IMR-90 (cell line): ENCODE data around the gene CAP2. TPM values are rescaled to one million over a fixed set of nuclear protein-coding genes. Genes with fewer than 3 reads are reported as not detected.

ENCODE experiments used
- ATAC-seq: fragments of 200-7000 bp; cut with Tn5 transposase; 2 replicates; pipeline ENCODE4 v1.9.1; 2020; ENCODE audit warnings: low read depth, mild to moderate bottlenecking, moderate library complexity
- BruUV-seq: library from RNA; stranded (reverse); fragments of 400-500 nt; replicated peaks from 2 replicates; lab custom pipeline; 2021; lab: Mats Ljungman, UMichigan
- CTCF ChIA-PET: fragments of 300-600 bp; formaldehyde crosslinking; extraction: SDS; loops from one replicate; lab custom pipeline; 2021; ENCODE audit warnings: antibody characterized with exemption; lab: Yijun Ruan, JAX
- POLR2A ChIA-PET: fragments of 300-600 bp; sonication (Branson Sonifier 250); formaldehyde crosslinking; loops from one replicate; lab custom pipeline; 2022; ENCODE audit warnings: antibody characterized with exemption; ENCODE audit not compliant: unreplicated experiment; lab: Charles Lee
- DNase-seq: peaks from one replicate; pipeline ENCODE4 v3.0.0; 2013
- H2AFZ ChIP-seq: replicated peaks from 2 replicates; pipeline ENCODE3; 2013; ENCODE audit warnings: low read length, mild to moderate bottlenecking; ENCODE audit not compliant: poor library complexity
- H2AK5ac ChIP-seq: 2 replicates; pipeline ENCODE4 v1.6.1; 2013; ENCODE audit warnings: low read depth, low read length, inconsistent platforms
- H2AK9ac ChIP-seq: replicated peaks from 2 replicates; pipeline ENCODE3; 2013; ENCODE audit warnings: mild to moderate bottlenecking, low read depth, low read length, moderate library complexity; ENCODE audit not compliant: poor library complexity
- H2BK120ac ChIP-seq: 2 replicates; pipeline ENCODE4 v1.6.1; 2013; ENCODE audit warnings: low read depth, low read length, inconsistent platforms
- H2BK15ac ChIP-seq: 3 replicates; pipeline ENCODE4 v1.6.1; 2013; ENCODE audit warnings: low read depth, low read length, inconsistent platforms
- H2BK20ac ChIP-seq: 2 replicates; pipeline ENCODE4 v1.6.1; 2013; ENCODE audit warnings: low read depth, mild to moderate bottlenecking, inconsistent platforms, low read length, moderate library complexity
- H2BK5ac ChIP-seq: 2 replicates; pipeline ENCODE4 v1.6.1; 2013; ENCODE audit warnings: mild to moderate bottlenecking, low read depth, low read length, inconsistent platforms; ENCODE audit not compliant: poor library complexity, severe bottlenecking
- H3K14ac ChIP-seq: replicated peaks from 2 replicates; pipeline ENCODE4 v1.6.1; 2013; ENCODE audit warnings: low read depth, low read length, inconsistent platforms
- H3K18ac ChIP-seq: 2 replicates; pipeline ENCODE4 v1.6.1; 2013; ENCODE audit warnings: low read depth, low read length, control low read depth
- H3K23ac ChIP-seq: 2 replicates; pipeline ENCODE4 v1.6.1; 2013; ENCODE audit warnings: low read depth, low read length, inconsistent platforms
- H3K27ac ChIP-seq: 2 replicates; pipeline ENCODE4 v1.5.1; 2013; ENCODE audit warnings: mild to moderate bottlenecking, control low read depth, low read length; ENCODE audit not compliant: insufficient read depth
- H3K27me3 ChIP-seq: 2 replicates; pipeline ENCODE4 v1.6.1; 2013; ENCODE audit warnings: low read length; ENCODE audit not compliant: control insufficient read depth, insufficient read depth
- H3K36me3 ChIP-seq: 2 replicates; pipeline ENCODE4 v1.6.1; 2013; ENCODE audit warnings: low read length, mixed read lengths; ENCODE audit not compliant: control insufficient read depth, insufficient read depth
- H3K4ac ChIP-seq: 2 replicates; pipeline ENCODE4 v1.6.1; 2013; ENCODE audit warnings: low read depth, low read length, inconsistent platforms
- H3K4me1 ChIP-seq: 2 replicates; pipeline ENCODE4 v1.6.1; 2013; ENCODE audit warnings: low read length, mixed read lengths; ENCODE audit not compliant: control insufficient read depth, insufficient read depth
- H3K4me2 ChIP-seq: 2 replicates; pipeline ENCODE4 v1.6.1; 2013; ENCODE audit warnings: low read depth, mild to moderate bottlenecking, control low read depth, low read length, moderate library complexity
- H3K4me3 ChIP-seq: 2 replicates; pipeline ENCODE4 v1.5.1; 2013; ENCODE audit warnings: low read depth, mild to moderate bottlenecking, control low read depth, low read length, moderate library complexity; ENCODE audit not compliant: insufficient read depth
- H3K56ac ChIP-seq: 2 replicates; pipeline ENCODE4 v1.6.1; 2013; ENCODE audit warnings: low read length, inconsistent platforms; ENCODE audit not compliant: insufficient read depth; ENCODE audit errors: extremely low read depth
- H3K79me1 ChIP-seq, 2 experiments: 2 replicates each; pipeline ENCODE4 v1.6.1; 2013; ENCODE audit warnings: low read length in 2 of 2, inconsistent platforms in 1 of 2, low read depth in 1 of 2
- H3K9ac ChIP-seq: 2 replicates; pipeline ENCODE4 v1.6.1; 2013; ENCODE audit warnings: low read depth, low read length, control low read depth
- H3K9me1 ChIP-seq: 2 replicates; pipeline ENCODE4 v1.6.1; 2013; ENCODE audit warnings: low read length, inconsistent platforms; ENCODE audit not compliant: insufficient read depth
- H3K9me3 ChIP-seq: 2 replicates; pipeline ENCODE4 v1.6.1; 2013; ENCODE audit warnings: low read length; ENCODE audit not compliant: control insufficient read depth, insufficient read depth
- H4K20me1 ChIP-seq: 2 replicates; pipeline ENCODE4 v1.6.1; 2013; ENCODE audit warnings: low read length, inconsistent platforms; ENCODE audit not compliant: insufficient read depth
- H4K5ac ChIP-seq: 2 replicates; pipeline ENCODE4 v1.6.1; 2013; ENCODE audit warnings: mild to moderate bottlenecking, low read depth, low read length, control low read depth
- H4K8ac ChIP-seq, 2 experiments: 2 replicates each; pipeline ENCODE4 v1.6.1; 2013; ENCODE audit warnings: low read depth in 2 of 2, low read length in 2 of 2, control low read depth in 1 of 2, inconsistent platforms in 1 of 2
- H4K91ac ChIP-seq: 2 replicates; pipeline ENCODE4 v1.6.1; 2013; ENCODE audit warnings: low read depth, low read length, inconsistent platforms; ENCODE audit not compliant: insufficient read depth
- BHLHE40 ChIP-seq: fragments of 150-350 bp; IDR thresholded peaks from 2 replicates; pipeline ENCODE4 v1.6.1; 2016; ENCODE audit warnings: mild to moderate bottlenecking, low read depth, low read length
- CEBPB ChIP-seq: IDR thresholded peaks from 2 replicates; pipeline ENCODE4 v1.6.1; 2012; ENCODE audit warnings: low read depth, low read length, improper control_type of control experiment
- MAFK ChIP-seq: IDR thresholded peaks from 2 replicates; pipeline ENCODE4 v1.6.1; 2012; ENCODE audit warnings: low read depth, low read length, improper control_type of control experiment
- NFE2L2 ChIP-seq: fragments of 150-350 bp; IDR thresholded peaks from 2 replicates; pipeline ENCODE4 v1.6.1; 2016; ENCODE audit warnings: low read depth, mild to moderate bottlenecking, low read length
- POLR2A ChIP-seq: IDR thresholded peaks from 2 replicates; pipeline ENCODE4 v1.6.1; 2012; ENCODE audit warnings: mild to moderate bottlenecking, low read depth, low read length
- RAD21 ChIP-seq: IDR thresholded peaks from 2 replicates; pipeline ENCODE4 v1.6.1; 2012; ENCODE audit warnings: low read length, improper control_type of control experiment
- SMC3 ChIP-seq: fragments of 150-350 bp; IDR thresholded peaks from 2 replicates; pipeline ENCODE4 v1.6.1; 2016; ENCODE audit warnings: low read depth, mild to moderate bottlenecking, antibody characterized with exemption, low read length, moderate library complexity
- USF2 ChIP-seq: fragments of 150-350 bp; IDR thresholded peaks from 2 replicates; pipeline ENCODE4 v1.6.1; 2017; ENCODE audit warnings: mild to moderate bottlenecking, antibody characterized with exemption, low read length, low read depth
- WGBS, 2 experiments: methylation state at CpG; one replicate each; pipeline versions ENCODE4 v1.1.5 to v1.1.7; 2013; ENCODE audit warnings: missing lambda C conversion rate in 2 of 2; ENCODE audit not compliant: insufficient read length in 1 of 2; ENCODE audit errors: extremely low coverage in 2 of 2; 5-methylcytosine and 5-hydroxymethylcytosine counted together
- dilution Hi-C: fragments of 300-500 bp; cut with HindIII; formaldehyde crosslinking; loops from one replicate; pipeline ENCODE4 v1.14.3; 2018; ENCODE audit warnings: low sequenced_read_pairs; ENCODE audit not compliant: unreplicated experiment
- in situ Hi-C: fragments of 300-500 bp; cut with MboI; formaldehyde crosslinking; loops from 3 replicates; pipeline ENCODE4 v1.14.3; 2019; ENCODE audit warnings: low sequenced_read_pairs, inconsistent platforms, mixed read lengths
- intact Hi-C: fragments of 100-400 bp; cut with micrococcal nuclease; formaldehyde crosslinking; loops from 2 replicates; pipeline ENCODE4 v1.10.0; 2022
- polyA plus RNA-seq, 3 experiments: library from polyadenylated mRNA; depleted of rRNA; stranded (reverse); fragments of >200 nt; gene quantifications; 2 replicates each; pipeline ENCODE4 v1.2.3, GENCODE V29; 2012; ENCODE audit warnings: low replicate concordance in 1 of 3
- total RNA-seq: library from RNA; depleted of rRNA; stranded (reverse); fragments of >200 nt; gene quantifications from 2 replicates; pipeline ENCODE4 v1.2.3, GENCODE V29; 2012
- TF ChIP-seq, protein P1 (sequence below): fragments of 150-350 bp; IDR thresholded peaks from 2 replicates; pipeline ENCODE4 v1.6.1; 2016; ENCODE audit warnings: low read depth, mild to moderate bottlenecking, low read length, moderate library complexity, borderline replicate concordance
- TF ChIP-seq, protein P2 (sequence below): conservative IDR thresholded peaks from 2 replicates; pipeline ENCODE4 v1.5.1; 2012; ENCODE audit warnings: mild to moderate bottlenecking, low read depth, low read length, improper control_type of control experiment

Gene CAP2
- total and polyA plus RNA-seq, 2 of the 4 experiments (the other 2 are of a cell fraction): 14.5 to 27.5 TPM

DNA sequence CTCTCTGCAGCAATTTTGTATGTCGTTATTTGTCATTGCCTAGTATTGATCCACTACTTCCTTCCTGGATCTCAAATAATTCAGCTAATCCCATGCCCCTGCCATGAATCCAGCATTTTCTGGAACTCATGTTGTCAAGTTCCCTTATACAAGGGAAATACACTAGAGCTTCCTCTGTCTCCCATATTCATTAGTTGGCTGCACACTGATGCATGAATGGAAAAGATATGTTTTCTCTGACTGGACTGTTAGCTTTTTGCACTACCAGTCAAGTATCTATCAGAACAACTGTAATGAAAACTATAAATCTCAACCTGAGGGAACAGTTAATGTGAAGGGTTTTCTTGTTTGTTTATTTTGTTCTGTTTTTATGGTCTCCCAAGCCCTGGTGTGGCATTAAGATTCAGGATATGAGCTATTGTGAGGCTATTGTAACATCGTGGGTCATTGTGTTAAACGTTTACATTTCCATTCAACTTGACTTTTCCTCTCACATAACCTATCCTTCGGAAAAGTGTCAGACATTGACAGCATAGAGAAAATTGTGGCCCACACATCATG is 104.2 kb downstream of the CAP2 start:
- no peak overlapping the region for H3K18ac ChIP-seq
- peaks cover 4% of the 10 kb centered on the region; the same call in 1 of the 2 replicates for H3K36me3 ChIP-seq
- POLR2A ChIA-PET: no interaction called here
- no peak overlapping the region for H2BK20ac ChIP-seq
- no peak overlapping the region for H2BK5ac ChIP-seq
- no peak overlapping the region for H3K27ac ChIP-seq
- no peak overlapping the region for H2BK15ac ChIP-seq
- H2AK5ac ChIP-seq: no peak overlapping the region
- dilution Hi-C loops: no loop called here
- no peak overlapping the region for H2BK120ac ChIP-seq
- CTCF ChIA-PET: no interaction called here
- no TSS peak for BruUV-seq
- peaks cover 10% of the 10 kb centered on the region for H3K9me1 ChIP-seq
- no peak for TF ChIP-seq SMC3
- no peak for TF ChIP-seq USF2
- TF ChIP-seq MAFK: no peak
- TF ChIP-seq POLR2A: no peak
- no peak for TF ChIP-seq CEBPB
- TF ChIP-seq, protein P1, sequence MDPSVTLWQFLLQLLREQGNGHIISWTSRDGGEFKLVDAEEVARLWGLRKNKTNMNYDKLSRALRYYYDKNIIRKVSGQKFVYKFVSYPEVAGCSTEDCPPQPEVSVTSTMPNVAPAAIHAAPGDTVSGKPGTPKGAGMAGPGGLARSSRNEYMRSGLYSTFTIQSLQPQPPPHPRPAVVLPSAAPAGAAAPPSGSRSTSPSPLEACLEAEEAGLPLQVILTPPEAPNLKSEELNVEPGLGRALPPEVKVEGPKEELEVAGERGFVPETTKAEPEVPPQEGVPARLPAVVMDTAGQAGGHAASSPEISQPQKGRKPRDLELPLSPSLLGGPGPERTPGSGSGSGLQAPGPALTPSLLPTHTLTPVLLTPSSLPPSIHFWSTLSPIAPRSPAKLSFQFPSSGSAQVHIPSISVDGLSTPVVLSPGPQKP: no peak
- TF ChIP-seq, protein P2, sequence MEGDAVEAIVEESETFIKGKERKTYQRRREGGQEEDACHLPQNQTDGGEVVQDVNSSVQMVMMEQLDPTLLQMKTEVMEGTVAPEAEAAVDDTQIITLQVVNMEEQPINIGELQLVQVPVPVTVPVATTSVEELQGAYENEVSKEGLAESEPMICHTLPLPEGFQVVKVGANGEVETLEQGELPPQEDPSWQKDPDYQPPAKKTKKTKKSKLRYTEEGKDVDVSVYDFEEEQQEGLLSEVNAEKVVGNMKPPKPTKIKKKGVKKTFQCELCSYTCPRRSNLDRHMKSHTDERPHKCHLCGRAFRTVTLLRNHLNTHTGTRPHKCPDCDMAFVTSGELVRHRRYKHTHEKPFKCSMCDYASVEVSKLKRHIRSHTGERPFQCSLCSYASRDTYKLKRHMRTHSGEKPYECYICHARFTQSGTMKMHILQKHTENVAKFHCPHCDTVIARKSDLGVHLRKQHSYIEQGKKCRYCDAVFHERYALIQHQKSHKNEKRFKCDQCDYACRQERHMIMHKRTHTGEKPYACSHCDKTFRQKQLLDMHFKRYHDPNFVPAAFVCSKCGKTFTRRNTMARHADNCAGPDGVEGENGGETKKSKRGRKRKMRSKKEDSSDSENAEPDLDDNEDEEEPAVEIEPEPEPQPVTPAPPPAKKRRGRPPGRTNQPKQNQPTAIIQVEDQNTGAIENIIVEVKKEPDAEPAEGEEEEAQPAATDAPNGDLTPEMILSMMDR: no peak
- TF ChIP-seq BHLHE40: no peak
- TF ChIP-seq RAD21: no peak
- TF ChIP-seq NFE2L2: no peak
- intact Hi-C loops: no loop called here
- no CpG with 5 or more reads among the region's 4 CpGs for WGBS, 2 experiments
- ATAC-seq (no peak), DNase-seq (no peak)
- H4K20me1 ChIP-seq: no peaks in the 10 kb centered on the region
- no peak overlapping the region for H3K23ac ChIP-seq
- no peaks in the 10 kb centered on the region for H3K27me3 ChIP-seq
- H3K79me1 ChIP-seq: peaks cover 13 to 25% of the 10 kb centered on the region in 2 experiments; a peak in 3 of 4 replicates
- no peak overlapping the region for H2AK9ac ChIP-seq
- no peak overlapping the region for H3K56ac ChIP-seq
- no peak overlapping the region for H4K91ac ChIP-seq
- no peaks in the 10 kb centered on the region for H3K9me3 ChIP-seq
- H4K8ac ChIP-seq: no peak overlapping the region
- no peak overlapping the region for H3K4me2 ChIP-seq
- H4K5ac ChIP-seq: no peak overlapping the region
- H3K4me1 ChIP-seq: peaks cover 6% of the 10 kb centered on the region; the same call in 1 of the 2 replicates
- H2AFZ ChIP-seq: no peak overlapping the region
- no peak overlapping the region for H3K4me3 ChIP-seq
- no peak overlapping the region for H3K4ac ChIP-seq
- H3K9ac ChIP-seq: no peak overlapping the region
- no peak overlapping the region for H3K14ac ChIP-seq
- in situ Hi-C loops: no loop called here
